Measurements from ENCODE around the gene DENND11.
"Not testable (repeated sequence)": the region's sequence is repeated elsewhere in the genome, so short reads cannot be mapped to it uniquely, and the experiment has no call there.

DENND11 gene

GRCh38 chr7:141697211-141697871 is 4.6 kb downstream of the DENND11 start:
- TF ChIP-seq CTCF (IDR thresholded peaks at IDR 0.05; ENCODE audit: low read depth, low read length), result no peak
- no peak overlapping the region for H3K4me3 ChIP-seq (replicated peaks in 1 of 2; ENCODE audit: low read depth in 2 of 2, low read length in 2 of 2)
- DNase-seq (ENCODE audit: low read depth in 2 of 2), result peak in 1 of 2 donors; percentile 63

- DNase-seq (ENCODE audit: low read depth in 2 of 2), result no peak
- H3K4me3 ChIP-seq (replicated peaks in 1 of 2; ENCODE audit: low read depth in 2 of 2, low read length in 2 of 2), result no peak overlapping the region
- no peak for TF ChIP-seq CTCF (IDR thresholded peaks at IDR 0.05; ENCODE audit: low read depth, low read length)
Observed at GRCh38 chr7:141696348-141696747, 5.6 kb downstream of the DENND11 start.

GRCh38 chr7:141695803-141696289 is 6.1 kb downstream of the DENND11 start:
- no peak overlapping the region for H3K4me3 ChIP-seq (replicated peaks in 1 of 2; ENCODE audit: low read depth in 2 of 2, low read length in 2 of 2)
- no peak for TF ChIP-seq CTCF (IDR thresholded peaks at IDR 0.05; ENCODE audit: low read depth, low read length)
- DNase-seq (ENCODE audit: low read depth in 2 of 2), result no peak

- no peak for TF ChIP-seq CTCF (IDR thresholded peaks at IDR 0.05; ENCODE audit: low read depth, low read length)
- no peak overlapping the region for H3K4me3 ChIP-seq (replicated peaks in 1 of 2; ENCODE audit: low read depth in 2 of 2, low read length in 2 of 2)
- no peak for DNase-seq (ENCODE audit: low read depth in 2 of 2)
Observed at GRCh38 chr7:141693082-141693481, 8.9 kb downstream of the DENND11 start.

- TF ChIP-seq CTCF (IDR thresholded peaks at IDR 0.05; ENCODE audit: low read depth, low read length), result no peak
- DNase-seq (ENCODE audit: low read depth in 2 of 2), result no peak
- H3K4me3 ChIP-seq (replicated peaks in 1 of 2; ENCODE audit: low read depth in 2 of 2, low read length in 2 of 2), result no peak overlapping the region
Observed at GRCh38 chr7:141691961-141692360, 10.0 kb downstream of the DENND11 start.

GRCh38 chr7:141691540-141691939 is 10.4 kb downstream of the DENND11 start:
- TF ChIP-seq CTCF (IDR thresholded peaks at IDR 0.05; ENCODE audit: low read depth, low read length), result no peak
- no peak for DNase-seq (ENCODE audit: low read depth in 2 of 2)

GRCh38 chr7:141689072-141689825 is 12.7 kb downstream of the DENND11 start:
- DNase-seq (ENCODE audit: low read depth in 2 of 2); H3K4me3 ChIP-seq (replicated peaks in 1 of 2; ENCODE audit: low read depth in 2 of 2, low read length in 2 of 2): not testable (repeated sequence)

More at GRCh38 chr7:141691540-141691939, 10.4 kb downstream of the DENND11 start:
- H3K4me3 ChIP-seq (replicated peaks in 1 of 2; ENCODE audit: low read depth in 2 of 2, low read length in 2 of 2), result no peak overlapping the region
